GM12872 (cell line): Measurements from ENCODE around the gene CADM2.

Experiments
- TF ChIP-seq, protein P1 (sequence below): IDR thresholded peaks from 3 replicates; pipeline ENCODE4 v1.5.1; 2011; ENCODE audit warnings: low read depth, mild to moderate bottlenecking, low read length, moderate library complexity; ENCODE audit not compliant: insufficient read depth

CADM2 gene

DNA sequence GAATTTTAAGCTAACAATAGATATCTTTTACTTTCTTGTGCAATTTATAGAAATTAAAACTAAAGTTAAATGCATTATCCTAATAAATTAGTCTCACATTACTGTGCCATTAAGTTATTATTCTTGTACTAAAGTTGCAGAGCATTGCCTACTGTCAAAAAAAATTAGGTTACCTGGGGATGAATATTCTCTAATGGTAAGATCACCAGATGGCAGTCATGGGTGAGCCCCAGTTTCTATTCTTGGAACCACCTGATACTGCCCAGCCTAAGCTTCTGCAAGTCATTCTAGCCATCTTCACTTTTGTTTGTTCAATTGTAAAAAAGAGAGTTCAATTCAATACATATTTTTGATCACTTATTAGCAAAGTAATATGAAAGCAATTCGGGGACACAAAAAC lies 213.2 kb downstream of the CADM2 start:
- TF ChIP-seq, protein P1, sequence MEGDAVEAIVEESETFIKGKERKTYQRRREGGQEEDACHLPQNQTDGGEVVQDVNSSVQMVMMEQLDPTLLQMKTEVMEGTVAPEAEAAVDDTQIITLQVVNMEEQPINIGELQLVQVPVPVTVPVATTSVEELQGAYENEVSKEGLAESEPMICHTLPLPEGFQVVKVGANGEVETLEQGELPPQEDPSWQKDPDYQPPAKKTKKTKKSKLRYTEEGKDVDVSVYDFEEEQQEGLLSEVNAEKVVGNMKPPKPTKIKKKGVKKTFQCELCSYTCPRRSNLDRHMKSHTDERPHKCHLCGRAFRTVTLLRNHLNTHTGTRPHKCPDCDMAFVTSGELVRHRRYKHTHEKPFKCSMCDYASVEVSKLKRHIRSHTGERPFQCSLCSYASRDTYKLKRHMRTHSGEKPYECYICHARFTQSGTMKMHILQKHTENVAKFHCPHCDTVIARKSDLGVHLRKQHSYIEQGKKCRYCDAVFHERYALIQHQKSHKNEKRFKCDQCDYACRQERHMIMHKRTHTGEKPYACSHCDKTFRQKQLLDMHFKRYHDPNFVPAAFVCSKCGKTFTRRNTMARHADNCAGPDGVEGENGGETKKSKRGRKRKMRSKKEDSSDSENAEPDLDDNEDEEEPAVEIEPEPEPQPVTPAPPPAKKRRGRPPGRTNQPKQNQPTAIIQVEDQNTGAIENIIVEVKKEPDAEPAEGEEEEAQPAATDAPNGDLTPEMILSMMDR = no peak

DNA sequence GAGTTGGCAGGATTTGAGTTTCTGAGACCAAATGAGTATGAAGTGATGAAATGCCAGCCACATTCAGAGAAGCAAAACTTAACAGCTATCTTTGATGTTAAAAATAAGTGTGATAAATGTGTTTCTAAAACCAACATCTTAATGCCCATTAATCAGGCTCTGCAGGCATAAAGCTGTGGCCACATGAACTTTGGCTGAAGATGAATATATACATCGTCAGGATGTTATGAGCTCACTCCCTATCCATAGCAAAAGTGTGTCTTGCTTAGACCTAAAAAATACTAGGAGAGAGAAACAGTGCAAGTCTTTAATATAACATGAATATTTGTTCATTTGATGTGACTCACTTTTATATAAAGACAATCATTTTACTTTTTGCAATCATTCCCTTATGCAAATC lies 218.0 kb downstream of the CADM2 start:
- TF ChIP-seq, protein P1 = no peak

DNA sequence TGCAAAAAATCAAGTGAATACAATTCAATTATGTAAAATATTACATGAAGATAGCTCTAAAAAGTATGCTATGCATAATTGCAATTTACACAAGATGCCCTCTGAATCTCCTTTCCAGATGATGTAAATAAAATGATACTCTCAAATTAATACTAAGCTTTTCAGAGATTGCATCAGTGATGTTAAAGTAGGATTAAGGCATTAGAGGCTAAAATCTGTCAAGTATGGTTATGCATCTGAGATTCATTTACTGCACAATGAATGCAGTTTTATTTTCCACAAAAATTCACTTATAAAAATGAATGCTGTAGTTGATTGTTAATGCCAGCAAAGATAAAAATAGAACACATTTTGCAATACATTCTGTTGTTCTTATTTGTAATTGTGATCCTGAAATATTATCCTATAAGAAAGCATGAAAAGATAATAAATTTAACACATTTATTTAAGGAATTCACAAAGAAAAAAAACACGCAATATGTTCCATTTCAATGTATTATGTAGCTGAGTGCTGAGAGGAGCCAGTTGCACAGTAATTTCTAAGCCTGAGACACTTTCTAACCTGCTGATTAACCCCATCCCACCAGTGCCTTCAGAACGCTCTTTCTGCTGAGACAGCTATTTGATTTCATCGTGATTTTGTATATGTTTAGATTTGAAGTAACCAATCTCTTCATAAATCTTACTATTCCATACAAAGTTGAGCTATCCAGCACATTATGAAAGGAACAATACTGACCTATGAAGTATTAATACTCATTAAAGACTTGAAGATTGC lies 224.4 kb downstream of the CADM2 start:
- TF ChIP-seq, protein P1 = no peak

DNA sequence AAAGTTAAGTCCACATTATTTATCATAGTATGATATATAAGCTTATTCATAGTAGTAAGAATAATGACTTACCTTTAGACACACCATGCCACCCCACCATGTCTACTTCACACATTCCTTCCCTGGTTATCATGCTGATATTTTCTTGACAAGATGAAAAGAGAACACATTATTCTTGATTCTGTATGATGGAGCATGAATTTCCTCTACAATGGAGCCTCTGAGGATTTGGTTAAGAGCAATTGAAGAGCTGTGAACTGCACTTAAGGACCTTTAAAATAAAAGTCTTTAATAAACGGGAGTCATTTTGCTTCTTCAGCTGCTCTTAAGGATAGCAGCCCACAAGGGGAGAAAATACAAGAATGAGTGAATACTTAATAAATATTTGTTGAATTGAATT lies 226.7 kb downstream of the CADM2 start:
- TF ChIP-seq, protein P1 = no peak

DNA sequence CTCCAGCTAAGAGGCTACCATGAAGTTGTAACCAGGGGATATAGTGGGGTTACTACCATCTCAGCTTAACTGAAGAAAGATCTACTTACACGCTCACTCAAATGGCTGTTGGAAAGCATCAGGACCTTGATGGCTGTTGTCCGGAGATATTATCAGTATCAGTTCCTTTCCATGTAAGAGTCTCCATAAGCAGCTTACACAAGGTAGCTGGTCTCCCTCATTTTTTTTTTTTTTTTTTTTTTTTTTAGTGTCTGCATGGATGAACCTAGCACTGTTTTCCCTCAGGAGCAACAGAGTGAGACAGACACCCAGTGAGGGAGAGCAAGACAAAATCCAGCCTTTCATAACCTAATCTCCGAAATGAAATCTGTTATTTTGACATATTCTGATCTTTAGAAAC lies 230.9 kb downstream of the CADM2 start:
- TF ChIP-seq, protein P1 = no peak

DNA sequence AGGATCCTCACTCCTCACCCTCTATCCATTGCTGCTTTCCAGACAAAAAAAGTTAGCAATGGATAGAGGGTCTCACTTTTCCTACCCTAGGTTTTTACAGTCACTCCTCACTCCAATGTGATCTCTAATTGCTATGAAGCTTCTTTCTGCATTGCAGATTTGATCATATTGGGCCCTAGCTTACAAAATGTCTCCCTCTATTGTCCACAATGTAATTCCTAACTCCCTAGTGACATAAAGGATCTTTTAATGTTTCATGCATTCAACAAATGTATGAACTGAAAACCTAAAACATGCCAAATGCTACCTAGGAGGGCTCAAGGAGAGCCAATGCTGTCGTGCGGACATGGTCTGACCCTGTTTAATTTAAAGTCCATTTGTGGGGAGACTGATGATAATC lies 234.8 kb downstream of the CADM2 start:
- TF ChIP-seq, protein P1 = no peak

DNA sequence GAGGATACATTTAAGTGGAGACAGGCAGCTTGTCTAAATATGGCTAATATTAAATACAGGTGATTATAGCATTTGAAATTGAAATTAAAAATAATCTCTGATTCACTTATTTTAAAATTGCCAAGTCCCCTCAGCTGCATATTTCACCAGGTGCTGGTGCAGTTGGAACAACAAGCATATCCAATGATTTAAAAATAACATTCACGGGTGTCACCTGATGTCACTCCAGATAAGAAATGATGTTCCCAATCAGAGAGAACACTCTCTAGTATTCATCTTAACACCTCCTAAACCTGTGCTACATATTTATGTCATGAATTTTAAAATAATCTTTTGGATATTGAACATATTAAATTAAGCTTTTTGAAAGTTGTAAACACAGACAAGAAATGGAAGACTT lies 249.9 kb downstream of the CADM2 start:
- TF ChIP-seq, protein P1 = no peak
